Osteocyte (in vitro differentiated cells): ENCODE results near the gene KIF1A. TPM values are rescaled to one million over a fixed set of nuclear protein-coding genes. Genes with fewer than 3 reads are reported as not detected.

Source experiments
- DNase-seq: peaks from one replicate; pipeline ENCODE4 v3.0.0; 2021; ENCODE audit warnings: mixed read lengths; ENCODE audit not compliant: unreplicated experiment; ENCODE audit errors: extremely low spot score
- H3K27ac Mint-ChIP-seq: one replicate; pipeline ENCODE4 v1.8.0; 2021; ENCODE audit warnings: mild to moderate bottlenecking, mixed read lengths; ENCODE audit not compliant: unreplicated experiment
- H3K27me3 Mint-ChIP-seq: one replicate; pipeline ENCODE4 v1.8.0; 2021; ENCODE audit warnings: mixed read lengths; ENCODE audit not compliant: unreplicated experiment
- H3K36me3 Mint-ChIP-seq: one replicate; pipeline ENCODE4 v1.8.0; 2021; ENCODE audit warnings: mixed read lengths; ENCODE audit not compliant: unreplicated experiment
- H3K4me1 Mint-ChIP-seq: one replicate; pipeline ENCODE4 v1.8.0; 2021; ENCODE audit warnings: mixed read lengths; ENCODE audit not compliant: unreplicated experiment
- H3K4me3 Mint-ChIP-seq: one replicate; pipeline ENCODE4 v1.8.0; 2021; ENCODE audit warnings: mild to moderate bottlenecking, moderate library complexity, mixed read lengths; ENCODE audit not compliant: unreplicated experiment
- H3K9me3 Mint-ChIP-seq: one replicate; pipeline ENCODE4 v1.8.0; 2021; ENCODE audit warnings: mixed read lengths; ENCODE audit not compliant: unreplicated experiment
- total RNA-seq: library from RNA; stranded (reverse); gene quantifications from 2 replicates; pipeline ENCODE4 v1.2.1, GENCODE V29; 2021
- TF ChIP-seq, protein P1 (sequence below): fragments of 200-600 bp; sonication (generic); IDR thresholded peaks from 2 replicates; pipeline ENCODE4 v1.5.0; 2021; ENCODE audit warnings: antibody characterized with exemption, mild to moderate bottlenecking, moderate library complexity

Gene KIF1A
- total RNA-seq, 1 donor from 2014 or later = 5.6 TPM

DNA sequence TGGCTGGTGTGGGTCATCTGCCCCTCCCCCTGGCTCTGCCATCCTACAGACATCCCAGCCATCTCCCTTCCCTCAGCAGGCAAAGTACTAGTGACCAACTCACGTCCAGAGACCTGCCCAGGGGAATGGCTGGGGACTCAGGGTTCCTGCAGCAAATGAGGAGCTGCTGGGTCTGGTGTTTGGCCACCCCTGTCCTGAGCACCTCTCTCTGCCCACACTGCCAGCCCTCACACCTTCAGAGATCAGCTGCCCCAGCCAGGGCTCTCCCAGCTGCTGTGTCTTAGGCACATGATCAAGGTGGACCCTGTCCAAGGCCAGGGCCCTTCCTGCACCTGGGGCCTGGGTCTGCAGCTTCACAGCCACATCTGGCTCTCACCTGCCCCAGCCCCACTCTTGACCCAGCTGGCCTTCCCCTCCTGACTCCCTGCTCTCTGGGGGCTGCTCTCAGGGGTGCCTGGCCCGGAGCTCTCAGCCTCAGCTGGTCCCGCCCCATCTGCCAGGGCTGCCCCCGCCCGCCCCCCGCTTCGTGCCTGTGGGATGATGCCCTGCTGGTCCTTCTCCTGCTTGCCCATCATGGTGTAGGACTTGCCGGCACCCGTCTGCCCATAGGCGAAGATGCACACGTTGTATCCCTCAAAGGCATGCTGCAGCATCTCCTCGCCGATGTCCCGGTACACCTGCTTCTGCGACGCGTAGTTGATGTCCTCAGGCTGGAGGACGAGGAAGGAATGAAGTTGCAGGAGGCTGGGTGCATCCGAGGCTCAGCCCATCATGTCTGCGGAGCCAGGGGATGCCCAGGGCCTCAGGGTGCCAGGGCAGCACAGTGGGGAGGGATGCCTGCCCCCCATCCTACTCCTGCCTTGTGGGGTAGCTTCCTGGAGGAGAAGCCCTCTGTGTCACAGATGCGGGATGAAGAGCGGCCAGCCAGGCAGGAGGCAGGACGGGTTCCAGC is 32.2 kb downstream of the KIF1A start:
- TF ChIP-seq, protein P1, sequence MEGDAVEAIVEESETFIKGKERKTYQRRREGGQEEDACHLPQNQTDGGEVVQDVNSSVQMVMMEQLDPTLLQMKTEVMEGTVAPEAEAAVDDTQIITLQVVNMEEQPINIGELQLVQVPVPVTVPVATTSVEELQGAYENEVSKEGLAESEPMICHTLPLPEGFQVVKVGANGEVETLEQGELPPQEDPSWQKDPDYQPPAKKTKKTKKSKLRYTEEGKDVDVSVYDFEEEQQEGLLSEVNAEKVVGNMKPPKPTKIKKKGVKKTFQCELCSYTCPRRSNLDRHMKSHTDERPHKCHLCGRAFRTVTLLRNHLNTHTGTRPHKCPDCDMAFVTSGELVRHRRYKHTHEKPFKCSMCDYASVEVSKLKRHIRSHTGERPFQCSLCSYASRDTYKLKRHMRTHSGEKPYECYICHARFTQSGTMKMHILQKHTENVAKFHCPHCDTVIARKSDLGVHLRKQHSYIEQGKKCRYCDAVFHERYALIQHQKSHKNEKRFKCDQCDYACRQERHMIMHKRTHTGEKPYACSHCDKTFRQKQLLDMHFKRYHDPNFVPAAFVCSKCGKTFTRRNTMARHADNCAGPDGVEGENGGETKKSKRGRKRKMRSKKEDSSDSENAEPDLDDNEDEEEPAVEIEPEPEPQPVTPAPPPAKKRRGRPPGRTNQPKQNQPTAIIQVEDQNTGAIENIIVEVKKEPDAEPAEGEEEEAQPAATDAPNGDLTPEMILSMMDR = no peak
- Mint-ChIP-seq H3K9me3 (no peaks in the 10 kb centered on the region), H3K4me1 (no peaks in the 10 kb centered on the region), H3K27me3 (no peaks in the 10 kb centered on the region), H3K36me3 (no peaks in the 10 kb centered on the region), H3K4me3 (no peak overlapping the region), H3K27ac (no peak overlapping the region)
- no peak for DNase-seq

DNA sequence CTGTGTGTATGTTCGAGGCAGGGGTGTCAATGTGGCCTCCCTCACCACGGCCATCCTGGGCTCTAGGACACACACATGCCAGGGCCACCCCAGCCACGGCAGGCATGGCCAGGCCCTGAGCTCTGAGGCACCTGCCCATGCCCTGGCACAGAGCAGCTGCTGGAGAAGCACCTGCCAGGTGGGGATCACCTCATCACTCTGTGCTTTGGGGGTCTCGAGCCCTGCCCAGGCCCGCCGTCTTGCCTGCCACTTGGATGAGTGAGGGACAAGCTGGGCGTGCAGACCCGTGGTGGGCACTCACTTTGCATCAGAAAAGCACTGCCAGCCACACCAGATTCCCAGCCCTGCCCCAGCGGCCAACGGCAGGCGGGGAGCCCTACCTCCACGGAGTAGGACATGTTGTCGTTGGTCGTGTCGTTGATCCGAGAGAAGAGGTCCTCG is 33.1 kb downstream of the KIF1A start:
- Mint-ChIP-seq H3K27ac (no peak overlapping the region), H3K36me3 (no peaks in the 10 kb centered on the region), H3K4me3 (no peak overlapping the region), H3K4me1 (no peaks in the 10 kb centered on the region), H3K9me3 (no peaks in the 10 kb centered on the region), H3K27me3 (no peaks in the 10 kb centered on the region)
- TF ChIP-seq, protein P1 = no peak
- DNase-seq = no peak

DNA sequence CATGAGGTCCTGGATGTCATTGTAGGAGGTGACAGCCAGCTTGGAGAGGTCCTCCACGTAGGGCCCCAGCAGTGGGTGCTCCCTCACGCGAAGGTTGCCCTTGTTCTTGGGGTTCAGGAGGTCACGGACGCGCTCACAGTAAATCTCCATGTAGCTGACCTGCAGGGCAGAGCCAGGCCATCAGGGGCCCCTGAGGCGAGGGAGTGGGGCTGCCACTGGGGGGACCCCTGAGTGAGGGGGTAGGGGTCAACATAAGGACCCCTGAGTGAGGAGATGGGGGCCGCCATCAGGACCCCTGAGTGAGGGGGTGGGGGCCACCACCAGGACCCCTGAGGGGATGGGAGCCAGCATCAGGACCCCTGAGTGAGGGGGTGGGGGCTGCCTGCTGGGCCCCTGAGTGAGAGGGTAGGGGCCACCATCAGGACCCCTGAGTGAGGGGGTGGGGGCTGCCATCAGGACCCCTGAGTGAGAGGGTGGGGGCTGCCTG is 33.6 kb downstream of the KIF1A start:
- TF ChIP-seq, protein P1 = no peak
- Mint-ChIP-seq H3K4me1 (no peaks in the 10 kb centered on the region), H3K36me3 (no peaks in the 10 kb centered on the region), H3K4me3 (no peak overlapping the region), H3K27ac (no peak overlapping the region), H3K27me3 (no peaks in the 10 kb centered on the region), H3K9me3 (no peaks in the 10 kb centered on the region)
- no peak for DNase-seq

DNA sequence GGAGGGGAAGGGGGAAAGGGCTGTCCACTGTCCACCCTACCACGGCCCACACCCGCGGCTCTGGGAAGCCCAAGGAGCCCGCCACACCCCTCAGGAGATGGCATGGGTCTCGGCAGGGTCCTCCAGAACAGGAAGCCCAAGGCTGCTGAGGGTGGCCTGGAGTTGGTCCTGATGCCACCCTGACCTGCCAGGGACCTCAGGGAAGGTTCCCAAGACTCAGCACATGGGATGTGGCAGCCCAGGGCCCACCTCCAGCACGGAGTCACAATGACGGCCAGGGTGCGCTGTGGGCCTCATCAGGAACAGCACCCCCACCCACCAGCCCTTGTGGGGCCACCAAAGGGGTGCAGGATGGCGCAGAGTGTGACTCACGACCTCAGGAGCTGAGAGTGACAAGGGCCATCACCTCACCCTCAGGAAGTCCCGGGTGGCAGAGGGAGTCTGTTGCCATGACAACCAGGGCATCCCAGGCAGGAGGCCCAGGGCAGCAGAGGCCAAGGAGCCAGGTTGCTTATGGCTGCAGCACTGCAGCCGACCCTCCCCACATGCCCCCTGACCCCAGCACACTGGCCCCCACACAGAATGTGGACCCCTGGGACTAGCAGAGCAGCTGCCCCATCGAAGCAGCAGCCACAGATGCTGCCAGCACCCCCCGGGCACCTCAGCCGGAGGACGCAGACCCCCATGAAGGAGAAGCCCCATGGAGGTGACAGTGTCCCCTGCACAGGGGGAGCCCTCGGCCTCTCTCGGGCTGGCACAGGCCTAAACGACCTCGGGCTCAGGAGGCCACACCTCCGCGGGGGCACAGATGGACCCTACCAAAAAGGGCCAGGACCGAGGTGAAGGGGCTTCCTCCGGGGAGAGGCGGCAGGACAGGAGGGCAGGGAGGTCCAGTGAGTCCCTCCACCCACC is 34.3 kb downstream of the KIF1A start:
- TF ChIP-seq, protein P1 = no peak
- H3K27ac Mint-ChIP-seq = no peak overlapping the region
- no peaks in the 10 kb centered on the region for H3K36me3 Mint-ChIP-seq
- H3K9me3 Mint-ChIP-seq = no peaks in the 10 kb centered on the region
- H3K4me1 Mint-ChIP-seq = no peaks in the 10 kb centered on the region
- no peak overlapping the region for H3K4me3 Mint-ChIP-seq
- H3K27me3 Mint-ChIP-seq = no peaks in the 10 kb centered on the region
- DNase-seq = no peak
